Amniotic stem cell (primary cell): ENCODE data around the gene C1orf210.

Experiments
- DNase-seq: peaks from one replicate; lab custom pipeline; 2025; lab: John Stamatoyannopoulos, UW

Gene C1orf210

GRCh38 chr1:43312663-43313515 lies 27.5 kb upstream of the C1orf210 start:
- DNase-seq, result no peak

- no peak for DNase-seq
Measured at GRCh38 chr1:43312212-43312623, 26.8 kb upstream of the C1orf210 start.

GRCh38 chr1:43311521-43311920 lies 26.1 kb upstream of the C1orf210 start:
- no peak for DNase-seq

- no peak for DNase-seq
Measured at GRCh38 chr1:43309405-43310025, 24.1 kb upstream of the C1orf210 start.

GRCh38 chr1:43308635-43309404 lies 23.4 kb upstream of the C1orf210 start:
- no peak for DNase-seq

GRCh38 chr1:43307458-43308158 lies 22.2 kb upstream of the C1orf210 start:
- no peak for DNase-seq

GRCh38 chr1:43306688-43307457 lies 21.5 kb upstream of the C1orf210 start:
- no peak for DNase-seq

GRCh38 chr1:43305926-43306687 lies 20.7 kb upstream of the C1orf210 start:
- DNase-seq, result no peak

GRCh38 chr1:43305461-43305860 lies 20.1 kb upstream of the C1orf210 start:
- no peak for DNase-seq

GRCh38 chr1:43304771-43305300 lies 19.5 kb upstream of the C1orf210 start:
- no peak for DNase-seq

- no peak for DNase-seq
Measured at GRCh38 chr1:43304314-43304681, 18.9 kb upstream of the C1orf210 start.

- no peak for DNase-seq
Measured at GRCh38 chr1:43303471-43304313, 18.3 kb upstream of the C1orf210 start.

- no peak for DNase-seq
Measured at GRCh38 chr1:43302721-43303470, 17.5 kb upstream of the C1orf210 start.

- DNase-seq, result no peak
Measured at GRCh38 chr1:43302201-43302600, 16.8 kb upstream of the C1orf210 start.

- DNase-seq, result no peak
Measured at GRCh38 chr1:43300378-43301094, 15.2 kb upstream of the C1orf210 start, which contains the start of gene TIE1. TSS of gene TIE1 (plus strand) at chr1:43300982. CDS start at chr1:43301072, 90 bp downstream.

GRCh38 chr1:43299101-43299500 lies 13.7 kb upstream of the C1orf210 start:
- no peak for DNase-seq

- no peak for DNase-seq
Measured at GRCh38 chr1:43298055-43298454, 12.7 kb upstream of the C1orf210 start.

- no peak for DNase-seq
Measured at GRCh38 chr1:43296207-43296606, 10.8 kb upstream of the C1orf210 start.
